ENCODE data around the gene ZBTB1. TPM values are rescaled to one million over a fixed set of nuclear protein-coding genes. Genes with fewer than 3 reads are reported as not detected.
A peak's percentile ranks its signal among the peaks of the same experiment; 100 is the strongest.

Gene ZBTB1
- total and polyA plus RNA-seq, 10 of the 15 experiments (the other 5 are each of a cell fraction or from before 2014, with no cell fraction given) = 12.3 to 127 (median 40.0) TPM

- TF ChIP-seq, protein P1, sequence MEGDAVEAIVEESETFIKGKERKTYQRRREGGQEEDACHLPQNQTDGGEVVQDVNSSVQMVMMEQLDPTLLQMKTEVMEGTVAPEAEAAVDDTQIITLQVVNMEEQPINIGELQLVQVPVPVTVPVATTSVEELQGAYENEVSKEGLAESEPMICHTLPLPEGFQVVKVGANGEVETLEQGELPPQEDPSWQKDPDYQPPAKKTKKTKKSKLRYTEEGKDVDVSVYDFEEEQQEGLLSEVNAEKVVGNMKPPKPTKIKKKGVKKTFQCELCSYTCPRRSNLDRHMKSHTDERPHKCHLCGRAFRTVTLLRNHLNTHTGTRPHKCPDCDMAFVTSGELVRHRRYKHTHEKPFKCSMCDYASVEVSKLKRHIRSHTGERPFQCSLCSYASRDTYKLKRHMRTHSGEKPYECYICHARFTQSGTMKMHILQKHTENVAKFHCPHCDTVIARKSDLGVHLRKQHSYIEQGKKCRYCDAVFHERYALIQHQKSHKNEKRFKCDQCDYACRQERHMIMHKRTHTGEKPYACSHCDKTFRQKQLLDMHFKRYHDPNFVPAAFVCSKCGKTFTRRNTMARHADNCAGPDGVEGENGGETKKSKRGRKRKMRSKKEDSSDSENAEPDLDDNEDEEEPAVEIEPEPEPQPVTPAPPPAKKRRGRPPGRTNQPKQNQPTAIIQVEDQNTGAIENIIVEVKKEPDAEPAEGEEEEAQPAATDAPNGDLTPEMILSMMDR (IDR thresholded peaks at IDR 0.05 in 2 of 3, conservative IDR thresholded peaks at IDR 0.05 in 1 of 3; ENCODE audit: control insufficient read depth in 2 of 3, extremely low read depth in 1 of 3, insufficient read depth in 1 of 3, low read depth in 3 of 3, low read length in 3 of 3) = no peak
- no peak for TF ChIP-seq ZBED1 (IDR thresholded peaks at IDR 0.05; ENCODE audit: borderline replicate concordance)
- TF ChIP-seq ATF2 (IDR thresholded peaks at IDR 0.05; ENCODE audit: low read length) = peak; percentile 67
- TF ChIP-seq FOS (IDR thresholded peaks at IDR 0.05; ENCODE audit: borderline replicate concordance, extremely low read depth, insufficient read length) = no peak
- TF ChIP-seq NFYB (IDR thresholded peaks at IDR 0.05; ENCODE audit: insufficient read depth, low read depth, low read length) = no peak
- TF ChIP-seq, protein P2, sequence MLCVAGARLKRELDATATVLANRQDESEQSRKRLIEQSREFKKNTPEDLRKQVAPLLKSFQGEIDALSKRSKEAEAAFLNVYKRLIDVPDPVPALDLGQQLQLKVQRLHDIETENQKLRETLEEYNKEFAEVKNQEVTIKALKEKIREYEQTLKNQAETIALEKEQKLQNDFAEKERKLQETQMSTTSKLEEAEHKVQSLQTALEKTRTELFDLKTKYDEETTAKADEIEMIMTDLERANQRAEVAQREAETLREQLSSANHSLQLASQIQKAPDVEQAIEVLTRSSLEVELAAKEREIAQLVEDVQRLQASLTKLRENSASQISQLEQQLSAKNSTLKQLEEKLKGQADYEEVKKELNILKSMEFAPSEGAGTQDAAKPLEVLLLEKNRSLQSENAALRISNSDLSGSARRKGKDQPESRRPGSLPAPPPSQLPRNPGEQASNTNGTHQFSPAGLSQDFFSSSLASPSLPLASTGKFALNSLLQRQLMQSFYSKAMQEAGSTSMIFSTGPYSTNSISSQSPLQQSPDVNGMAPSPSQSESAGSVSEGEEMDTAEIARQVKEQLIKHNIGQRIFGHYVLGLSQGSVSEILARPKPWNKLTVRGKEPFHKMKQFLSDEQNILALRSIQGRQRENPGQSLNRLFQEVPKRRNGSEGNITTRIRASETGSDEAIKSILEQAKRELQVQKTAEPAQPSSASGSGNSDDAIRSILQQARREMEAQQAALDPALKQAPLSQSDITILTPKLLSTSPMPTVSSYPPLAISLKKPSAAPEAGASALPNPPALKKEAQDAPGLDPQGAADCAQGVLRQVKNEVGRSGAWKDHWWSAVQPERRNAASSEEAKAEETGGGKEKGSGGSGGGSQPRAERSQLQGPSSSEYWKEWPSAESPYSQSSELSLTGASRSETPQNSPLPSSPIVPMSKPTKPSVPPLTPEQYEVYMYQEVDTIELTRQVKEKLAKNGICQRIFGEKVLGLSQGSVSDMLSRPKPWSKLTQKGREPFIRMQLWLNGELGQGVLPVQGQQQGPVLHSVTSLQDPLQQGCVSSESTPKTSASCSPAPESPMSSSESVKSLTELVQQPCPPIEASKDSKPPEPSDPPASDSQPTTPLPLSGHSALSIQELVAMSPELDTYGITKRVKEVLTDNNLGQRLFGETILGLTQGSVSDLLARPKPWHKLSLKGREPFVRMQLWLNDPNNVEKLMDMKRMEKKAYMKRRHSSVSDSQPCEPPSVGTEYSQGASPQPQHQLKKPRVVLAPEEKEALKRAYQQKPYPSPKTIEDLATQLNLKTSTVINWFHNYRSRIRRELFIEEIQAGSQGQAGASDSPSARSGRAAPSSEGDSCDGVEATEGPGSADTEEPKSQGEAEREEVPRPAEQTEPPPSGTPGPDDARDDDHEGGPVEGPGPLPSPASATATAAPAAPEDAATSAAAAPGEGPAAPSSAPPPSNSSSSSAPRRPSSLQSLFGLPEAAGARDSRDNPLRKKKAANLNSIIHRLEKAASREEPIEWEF (IDR thresholded peaks at IDR 0.05; ENCODE audit: insufficient replicate concordance, low read depth, low read length) = no peak
- no peak for TF ChIP-seq ZNF207 (IDR thresholded peaks at IDR 0.05; ENCODE audit: borderline replicate concordance)
- TF ChIP-seq ZNF24 (IDR thresholded peaks at IDR 0.05) = no peak
- TF ChIP-seq SREBF2 (IDR thresholded peaks at IDR 0.05; ENCODE audit: low read length) = no peak
- peak; percentile 31; the same call in 1 of the 2 replicates for TF ChIP-seq PKNOX1 (IDR thresholded peaks at IDR 0.05)
- no peak for TF ChIP-seq ZSCAN29 (IDR thresholded peaks at IDR 0.05)
- TF ChIP-seq EZH2 (IDR thresholded peaks at IDR 0.05; ENCODE audit: borderline replicate concordance, control insufficient read depth, low read depth, low read length) = no peak
- no peak for TF ChIP-seq TCF7 (IDR thresholded peaks at IDR 0.05; ENCODE audit: borderline replicate concordance)
- no peak for TF ChIP-seq RFX5 (IDR thresholded peaks at IDR 0.05; ENCODE audit: low read depth, low read length)
- TF ChIP-seq BMI1 (IDR thresholded peaks at IDR 0.05; ENCODE audit: borderline replicate concordance) = no peak
- peak; percentile 90 for TF ChIP-seq SPI1 (IDR thresholded peaks at IDR 0.05; ENCODE audit: borderline replicate concordance, insufficient read depth, low read depth, low read length)
- TF ChIP-seq KLF5 (IDR thresholded peaks at IDR 0.05; ENCODE audit: partially characterized antibody) = no peak
Measured at GRCh38 chr14:64463195-64463594, 41.4 kb upstream of the ZBTB1 start (continued).

Data from GM12878 (cell line).